SU-DHL-6 (cell line): Measurements from ENCODE around the gene HTR3C.

Experiments
- CTCF ChIP-seq: fragments of 200-600 bp; sonication (generic); IDR thresholded peaks from one replicate; pipeline ENCODE4 v1.5.1; 2017; ENCODE audit warnings: antibody characterized with exemption, mild to moderate bottlenecking, low read length, moderate library complexity; ENCODE audit not compliant: insufficient read depth, poor library complexity, severe bottlenecking
- EZH2phosphoT487 ChIP-seq: fragments of 200-600 bp; sonication (generic), shearing (Covaris generic); conservative IDR thresholded peaks from 2 replicates; pipeline ENCODE4 v1.6.1; 2018; ENCODE audit warnings: mild to moderate bottlenecking, antibody characterized with exemption, low read length, moderate library complexity, mixed read lengths

GRCh38 chr3:184067573-184068055 lies 14.8 kb downstream of the HTR3C start:
- TF ChIP-seq CTCF (no peak), EZH2phosphoT487 (no peak)
